Measurements from ENCODE around the gene SUPT6H. TPM values are rescaled to one million over a fixed set of nuclear protein-coding genes. Genes with fewer than 3 reads are reported as not detected.

SUPT6H gene
- total and polyA plus RNA-seq, 2 of the 8 experiments (the other 6 are each of a cell fraction or from before 2014, with no cell fraction given): 32.0 to 59.9 TPM

DNA sequence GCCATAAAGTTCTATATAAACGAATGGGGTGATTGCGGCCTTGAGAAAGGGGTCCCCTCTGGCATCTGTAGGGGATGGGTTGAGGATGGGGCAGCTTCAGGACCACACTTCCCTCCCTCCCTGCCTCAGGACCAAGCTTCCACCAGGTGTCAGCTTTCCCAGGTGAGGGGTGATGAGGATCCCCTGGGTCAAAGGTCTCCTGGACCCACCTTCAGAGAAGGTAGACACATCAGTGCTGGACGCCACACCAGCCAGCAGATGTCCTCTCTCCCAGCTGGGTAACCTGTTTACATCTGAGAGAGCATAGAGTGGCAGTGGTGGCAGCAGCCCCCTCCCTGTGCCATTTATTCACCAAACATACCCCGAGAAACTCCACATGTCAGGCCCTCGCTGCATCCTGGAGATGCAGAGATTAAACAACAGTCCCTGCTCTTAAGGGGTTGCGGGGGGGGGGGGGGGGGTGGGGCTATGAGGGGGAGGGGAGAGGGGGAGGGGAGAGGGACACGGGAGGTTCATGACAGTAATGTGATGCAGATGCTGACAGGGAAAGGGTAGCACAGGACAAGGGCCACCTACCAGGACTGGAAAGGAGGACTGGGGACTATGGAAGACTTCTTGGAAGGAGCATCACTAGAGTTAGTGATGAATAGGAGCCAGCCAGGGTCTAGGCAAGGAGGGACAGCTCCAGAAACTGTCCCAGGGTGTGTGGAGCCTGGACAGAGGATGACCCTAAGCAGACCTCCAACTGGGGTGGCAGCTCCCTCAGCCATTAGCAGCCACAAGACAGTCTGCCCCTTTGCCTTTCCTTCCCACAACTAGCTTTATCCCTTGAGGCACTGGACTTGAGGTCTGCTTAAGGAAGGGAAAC is 44.7 kb downstream of the SUPT6H start (continued):
- no peak for TF ChIP-seq TAF7 (optimal IDR thresholded peaks at IDR 0.05; ENCODE audit: borderline replicate concordance, low read depth, low read length)

Data from H1 (cell line).